Esophagus muscularis mucosa (tissue), 4 donors: Measurements from ENCODE around the gene STARD13.

ENCODE experiments used
- EP300 ChIP-seq: sonication (generic); formaldehyde crosslinking; IDR thresholded peaks from one replicate; pipeline ENCODE4 v1.6.1; 2017; ENCODE audit warnings: antibody characterized with exemption
- POLR2A ChIP-seq: fragments of 450-650 bp; IDR thresholded peaks from one replicate; pipeline ENCODE4 v1.6.1; 2017; ENCODE audit warnings: antibody characterized with exemption, moderate library complexity, mild to moderate bottlenecking, low read depth
- TF ChIP-seq, protein P1 (sequence below), 3 experiments: fragments of 200-600 bp in 2 of 3; fragments of 450-650 bp in 1 of 3; sonication (generic) in 2 of 3; IDR thresholded peaks; one replicate each; pipeline ENCODE4 v1.5.1; 2017 to 2019; ENCODE audit warnings: antibody characterized with exemption in 3 of 3, mild to moderate bottlenecking in 2 of 3, moderate library complexity in 1 of 3

DNA sequence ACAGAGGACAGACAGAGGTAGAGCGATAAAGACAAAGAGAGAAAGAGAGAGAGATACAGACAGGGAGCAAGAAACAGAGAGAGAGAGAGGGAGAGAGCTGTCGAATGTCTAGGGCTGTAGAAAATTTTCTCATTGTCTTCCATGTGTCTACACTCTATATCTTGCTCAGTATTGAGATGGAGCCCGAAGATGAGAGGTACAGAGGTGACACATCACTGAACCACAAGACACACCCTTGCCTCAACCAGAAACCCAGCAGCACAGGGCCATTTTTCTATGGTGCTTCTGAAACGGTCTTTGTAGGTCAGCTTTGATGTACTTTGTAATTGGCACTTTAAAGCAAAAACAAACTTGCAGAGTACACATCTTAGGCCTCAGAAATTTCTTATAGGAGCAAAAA, 157.4 kb downstream of the STARD13 start:
- TF ChIP-seq, protein P1, sequence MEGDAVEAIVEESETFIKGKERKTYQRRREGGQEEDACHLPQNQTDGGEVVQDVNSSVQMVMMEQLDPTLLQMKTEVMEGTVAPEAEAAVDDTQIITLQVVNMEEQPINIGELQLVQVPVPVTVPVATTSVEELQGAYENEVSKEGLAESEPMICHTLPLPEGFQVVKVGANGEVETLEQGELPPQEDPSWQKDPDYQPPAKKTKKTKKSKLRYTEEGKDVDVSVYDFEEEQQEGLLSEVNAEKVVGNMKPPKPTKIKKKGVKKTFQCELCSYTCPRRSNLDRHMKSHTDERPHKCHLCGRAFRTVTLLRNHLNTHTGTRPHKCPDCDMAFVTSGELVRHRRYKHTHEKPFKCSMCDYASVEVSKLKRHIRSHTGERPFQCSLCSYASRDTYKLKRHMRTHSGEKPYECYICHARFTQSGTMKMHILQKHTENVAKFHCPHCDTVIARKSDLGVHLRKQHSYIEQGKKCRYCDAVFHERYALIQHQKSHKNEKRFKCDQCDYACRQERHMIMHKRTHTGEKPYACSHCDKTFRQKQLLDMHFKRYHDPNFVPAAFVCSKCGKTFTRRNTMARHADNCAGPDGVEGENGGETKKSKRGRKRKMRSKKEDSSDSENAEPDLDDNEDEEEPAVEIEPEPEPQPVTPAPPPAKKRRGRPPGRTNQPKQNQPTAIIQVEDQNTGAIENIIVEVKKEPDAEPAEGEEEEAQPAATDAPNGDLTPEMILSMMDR (IDR thresholded peaks at IDR 0.05) = no peak
- TF ChIP-seq POLR2A = no peak
- no peak for TF ChIP-seq EP300
